WI38 (cell line): Measurements from ENCODE around the gene DDX3X.
A peak's percentile ranks its signal among the peaks of the same experiment; 100 is the strongest.

Experiments
- H3K4me3 ChIP-seq: 2 replicates; pipeline ENCODE4 v1.5.1; 2011; ENCODE audit warnings: low read depth, mild to moderate bottlenecking, control low read depth, low read length
- CTCF ChIP-seq: IDR thresholded peaks from 2 replicates; pipeline ENCODE4 v1.5.1; 2012; ENCODE audit warnings: low read depth, mild to moderate bottlenecking, control low read depth, low read length

DDX3X gene

GRCh38 chrX:41336447-41336846, 2.5 kb downstream of the DDX3X start:
- no peak for TF ChIP-seq CTCF
- H3K4me3 ChIP-seq, result peak overlapping the region; percentile 100

GRCh38 chrX:41337140-41337539, 3.2 kb downstream of the DDX3X start:
- peak overlapping the region; percentile 100 for H3K4me3 ChIP-seq
- no peak for TF ChIP-seq CTCF

GRCh38 chrX:41338436-41338835, 4.5 kb downstream of the DDX3X start:
- H3K4me3 ChIP-seq, result no peak overlapping the region
- no peak for TF ChIP-seq CTCF

GRCh38 chrX:41339148-41339547, 5.2 kb downstream of the DDX3X start:
- TF ChIP-seq CTCF, result no peak
- no peak overlapping the region for H3K4me3 ChIP-seq

- no peak for TF ChIP-seq CTCF
- no peak overlapping the region for H3K4me3 ChIP-seq
These were observed 10.1 kb downstream of the DDX3X start for GRCh38 chrX:41344053-41344452.

GRCh38 chrX:41347186-41347585, 13.2 kb downstream of the DDX3X start:
- no peak overlapping the region for H3K4me3 ChIP-seq
- TF ChIP-seq CTCF, result no peak

GRCh38 chrX:41348551-41348950, 14.6 kb downstream of the DDX3X start:
- TF ChIP-seq CTCF, result no peak
- no peak overlapping the region for H3K4me3 ChIP-seq
